ENCODE results near the gene TTC7B.
A peak's percentile ranks its signal among the peaks of the same experiment; 100 is the strongest.
"Not testable (repeated sequence)": the region's sequence is repeated elsewhere in the genome, so short reads cannot be mapped to it uniquely, and the experiment has no call there.

Gene TTC7B, protein sequence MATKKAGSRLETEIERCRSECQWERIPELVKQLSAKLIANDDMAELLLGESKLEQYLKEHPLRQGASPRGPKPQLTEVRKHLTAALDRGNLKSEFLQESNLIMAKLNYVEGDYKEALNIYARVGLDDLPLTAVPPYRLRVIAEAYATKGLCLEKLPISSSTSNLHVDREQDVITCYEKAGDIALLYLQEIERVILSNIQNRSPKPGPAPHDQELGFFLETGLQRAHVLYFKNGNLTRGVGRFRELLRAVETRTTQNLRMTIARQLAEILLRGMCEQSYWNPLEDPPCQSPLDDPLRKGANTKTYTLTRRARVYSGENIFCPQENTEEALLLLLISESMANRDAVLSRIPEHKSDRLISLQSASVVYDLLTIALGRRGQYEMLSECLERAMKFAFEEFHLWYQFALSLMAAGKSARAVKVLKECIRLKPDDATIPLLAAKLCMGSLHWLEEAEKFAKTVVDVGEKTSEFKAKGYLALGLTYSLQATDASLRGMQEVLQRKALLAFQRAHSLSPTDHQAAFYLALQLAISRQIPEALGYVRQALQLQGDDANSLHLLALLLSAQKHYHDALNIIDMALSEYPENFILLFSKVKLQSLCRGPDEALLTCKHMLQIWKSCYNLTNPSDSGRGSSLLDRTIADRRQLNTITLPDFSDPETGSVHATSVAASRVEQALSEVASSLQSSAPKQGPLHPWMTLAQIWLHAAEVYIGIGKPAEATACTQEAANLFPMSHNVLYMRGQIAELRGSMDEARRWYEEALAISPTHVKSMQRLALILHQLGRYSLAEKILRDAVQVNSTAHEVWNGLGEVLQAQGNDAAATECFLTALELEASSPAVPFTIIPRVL

DNA sequence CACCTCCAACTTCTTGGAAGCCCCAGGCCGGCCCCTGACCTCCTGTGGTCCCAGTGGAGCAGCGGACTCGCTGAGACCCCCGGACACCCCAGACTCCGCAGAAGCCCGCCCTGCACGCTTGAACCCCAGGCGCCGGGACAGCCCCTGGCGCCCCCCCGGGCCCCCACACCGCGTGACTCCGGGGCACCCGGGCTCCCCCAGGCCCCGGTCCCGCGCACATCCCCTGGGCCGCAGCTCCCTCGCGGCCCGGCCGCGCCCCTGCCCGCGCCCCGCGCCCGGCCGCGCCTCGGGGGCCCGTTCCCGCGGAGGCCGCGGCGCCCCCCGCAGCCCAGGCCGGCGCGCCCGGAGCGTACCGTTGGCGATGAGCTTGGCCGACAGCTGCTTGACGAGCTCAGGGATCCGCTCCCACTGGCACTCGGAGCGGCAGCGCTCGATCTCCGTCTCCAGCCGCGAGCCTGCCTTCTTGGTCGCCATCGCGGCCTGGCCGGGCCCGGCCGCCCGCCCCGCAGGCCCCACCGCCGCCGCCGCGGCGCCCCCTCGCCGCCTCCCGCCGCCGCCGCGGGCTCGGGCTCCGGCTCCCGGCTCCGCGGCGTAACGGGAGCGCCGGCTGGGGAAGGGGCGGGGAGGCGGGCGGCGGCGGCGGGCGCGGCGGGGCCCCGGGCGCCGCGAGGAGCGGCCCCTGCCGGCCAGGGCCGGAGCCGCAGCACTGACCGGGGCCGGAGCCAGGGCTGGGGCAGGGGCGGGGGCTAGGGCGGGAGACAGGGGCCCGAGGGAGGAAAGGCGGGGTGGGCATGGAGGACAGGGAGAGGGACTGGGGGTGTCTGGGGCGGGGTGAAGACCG, at the start of gene TTC7B:
TTC7B (minus strand) TSS at position 609 of the 841 bp plus-strand sequence; CDS start at position 474, 135 bp downstream.
- DNase-seq, result peak; percentile 69 to 75 (median 75)

DNA sequence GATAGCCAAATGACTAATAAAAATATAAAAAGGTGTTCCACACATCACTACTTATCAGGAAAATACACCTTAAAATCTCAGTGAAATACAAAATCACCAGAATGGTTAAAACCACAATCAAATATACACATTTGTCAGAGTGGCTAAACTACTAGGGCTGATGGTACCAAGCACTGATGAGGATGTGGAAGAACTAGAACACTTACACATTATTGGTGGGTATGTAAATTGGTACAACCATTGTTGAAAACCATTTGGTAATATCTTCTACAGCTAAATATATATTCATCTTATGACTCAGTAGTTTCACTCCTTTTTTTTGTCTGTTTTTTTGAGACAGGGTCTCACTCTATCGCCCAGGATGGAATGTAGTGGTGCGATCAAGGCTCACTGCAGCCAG, 48.5 kb upstream of the TTC7B start:
- no peak for DNase-seq

DNA sequence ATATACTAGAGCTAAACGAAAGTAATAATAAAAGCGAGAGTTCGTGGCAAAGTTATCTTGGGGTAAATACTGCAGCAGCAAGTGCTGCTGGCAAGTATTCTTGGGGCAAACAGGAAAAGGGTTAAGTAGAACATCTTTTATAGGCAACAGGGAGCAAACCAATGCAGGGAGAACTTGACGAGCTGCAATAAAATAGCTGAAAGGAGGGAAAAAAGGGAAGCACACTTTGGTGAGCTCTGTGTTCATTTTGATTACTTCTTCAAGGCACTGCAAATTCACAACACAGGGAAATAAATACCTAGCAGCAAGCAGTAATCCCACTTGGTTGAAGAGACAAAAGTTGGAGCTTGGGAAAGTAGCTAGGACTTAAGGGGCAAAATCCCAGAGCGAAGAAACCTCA, 42.3 kb upstream of the TTC7B start:
- DNase-seq, result no peak

DNA sequence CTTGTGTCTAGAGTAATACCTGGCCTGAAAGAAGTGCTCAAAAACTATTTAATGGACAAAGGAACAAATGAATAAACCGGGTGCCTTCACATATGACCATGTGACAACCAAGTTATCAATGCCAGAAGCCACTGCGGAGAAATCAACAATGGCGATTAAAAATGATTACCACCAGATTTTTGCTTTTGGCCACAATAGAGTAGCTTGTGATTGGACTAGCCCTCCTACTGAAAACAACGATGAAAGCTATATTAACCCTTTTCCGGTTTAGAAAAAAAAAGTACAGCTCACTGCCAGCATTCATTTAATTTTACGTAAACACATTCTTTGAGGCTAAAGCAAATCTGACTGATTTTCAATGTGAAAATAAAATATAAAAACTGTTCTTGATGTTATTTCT, 41.6 kb upstream of the TTC7B start:
- DNase-seq, result no peak

DNA sequence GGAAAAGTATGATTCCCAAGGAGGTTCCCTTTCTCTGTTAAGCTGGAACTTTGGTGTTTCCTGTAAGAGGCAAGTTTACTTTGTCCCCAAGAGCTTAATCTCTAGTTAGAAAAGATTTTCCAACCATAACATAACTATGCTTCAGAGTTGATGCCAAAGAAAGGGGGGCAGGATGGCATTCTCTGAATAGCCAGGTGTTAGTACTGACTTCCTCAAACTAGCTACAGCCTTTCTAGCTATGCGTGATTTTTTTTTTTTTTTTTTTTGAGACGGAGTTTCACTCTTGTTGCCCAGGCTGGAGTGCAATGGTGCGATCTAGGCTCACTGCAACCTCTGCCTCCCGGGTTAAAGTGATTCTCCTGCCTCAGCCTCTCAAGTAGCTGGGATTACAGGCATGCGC, 39.9 kb upstream of the TTC7B start:
- DNase-seq, result not testable (repeated sequence)

DNA sequence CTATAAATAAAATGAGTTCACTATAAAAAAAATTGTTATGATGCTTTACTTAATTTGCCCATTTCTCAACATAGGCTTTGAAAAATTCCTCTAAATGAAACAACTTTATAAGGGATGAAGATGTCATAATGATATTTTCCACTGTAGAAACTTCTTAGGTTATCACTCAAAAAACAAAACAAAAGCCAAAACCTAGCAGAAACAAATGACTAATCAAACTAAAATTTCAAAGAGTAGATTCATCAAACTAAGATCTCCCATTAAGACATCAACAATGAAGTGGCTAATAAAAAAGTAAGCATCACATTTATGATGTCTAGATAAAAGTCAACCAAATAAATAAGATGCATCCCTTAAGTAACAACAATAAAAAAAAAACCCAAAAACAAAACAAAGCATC, 36.9 kb upstream of the TTC7B start:
- no peak for DNase-seq

DNA sequence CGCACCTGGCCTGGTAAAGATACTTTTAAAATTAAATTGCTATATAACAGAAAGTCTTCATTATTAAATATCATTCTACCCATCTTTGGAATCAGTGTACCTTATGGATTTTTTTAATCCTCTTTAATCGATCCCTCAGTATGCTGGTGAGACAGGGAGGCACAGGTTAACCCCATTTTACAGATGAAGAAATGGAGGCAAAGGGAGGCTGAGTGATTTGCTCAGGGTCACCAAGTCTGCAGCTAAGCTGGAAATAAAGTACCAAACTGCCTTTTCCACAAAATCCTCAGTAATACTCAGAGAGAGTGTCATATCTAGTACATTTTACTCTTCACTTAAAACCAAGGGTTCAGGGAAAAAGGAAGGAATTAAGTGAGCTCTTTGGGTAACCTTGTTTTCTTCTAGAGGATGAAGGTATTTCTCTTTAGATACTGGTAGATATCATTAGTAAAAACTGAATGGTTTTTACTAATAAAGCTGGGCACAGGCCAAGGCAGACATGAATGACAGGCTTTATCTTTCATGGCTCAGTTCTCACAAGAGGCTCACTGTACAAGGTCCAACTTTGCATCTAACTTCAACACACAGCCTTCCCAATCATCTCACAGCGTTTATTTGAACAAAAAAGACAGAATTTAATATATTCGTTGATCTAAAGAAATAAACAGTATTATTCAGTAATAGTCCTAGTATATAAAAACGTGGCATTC, 35.3 kb upstream of the TTC7B start:
- no peak for DNase-seq

DNA sequence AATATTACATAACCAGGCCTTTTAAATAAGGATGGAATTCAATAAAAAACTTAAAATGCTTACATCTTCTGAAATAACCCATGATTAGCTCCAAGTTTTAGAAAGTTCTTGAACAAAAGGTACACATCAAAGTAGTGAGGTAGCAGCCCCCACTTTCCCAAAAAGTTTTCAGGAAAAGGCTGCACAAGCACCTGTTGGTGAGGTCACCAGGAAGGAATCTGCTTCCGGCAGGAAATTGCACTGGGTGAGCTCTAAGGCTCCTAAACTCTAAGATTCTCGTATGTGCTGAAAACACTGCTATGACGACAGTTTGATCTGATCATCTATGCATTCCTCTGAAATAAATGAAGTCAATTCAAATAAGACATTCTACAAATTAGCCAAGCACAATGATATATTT, 34.3 kb upstream of the TTC7B start:
- no peak for DNase-seq

DNA sequence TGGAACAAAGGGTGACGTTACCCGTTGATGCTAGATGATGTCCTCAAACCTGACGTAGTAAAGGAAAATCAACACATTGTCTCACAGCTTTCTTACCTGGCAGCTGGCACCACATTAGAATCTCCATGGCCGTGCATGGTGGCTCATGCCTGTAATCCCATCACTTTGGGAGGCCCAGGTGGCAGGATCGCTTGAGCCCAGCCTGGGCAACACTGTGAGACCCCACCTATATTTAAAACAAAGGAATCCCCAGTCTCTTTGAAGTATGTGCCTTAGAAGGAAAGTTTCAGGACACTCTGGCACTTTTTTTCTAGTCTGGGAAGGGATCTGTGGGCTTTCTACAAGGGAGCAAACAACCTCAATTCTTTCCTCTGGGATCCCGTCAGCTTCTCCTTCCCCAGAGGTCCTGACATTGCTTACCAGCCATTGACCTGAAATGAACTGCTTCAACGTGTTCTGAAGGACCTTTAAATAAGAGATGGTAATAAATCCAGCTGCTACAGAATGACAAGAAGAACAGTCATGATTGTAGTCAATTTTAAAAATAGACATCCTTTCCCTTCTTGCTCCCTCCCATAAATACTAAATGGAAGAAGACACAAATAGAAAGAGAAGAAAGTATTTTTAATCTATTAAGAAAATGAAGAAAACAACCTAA, 33.7 kb upstream of the TTC7B start:
- peak in 1 of 3 experiments; percentile 10 for DNase-seq

DNA sequence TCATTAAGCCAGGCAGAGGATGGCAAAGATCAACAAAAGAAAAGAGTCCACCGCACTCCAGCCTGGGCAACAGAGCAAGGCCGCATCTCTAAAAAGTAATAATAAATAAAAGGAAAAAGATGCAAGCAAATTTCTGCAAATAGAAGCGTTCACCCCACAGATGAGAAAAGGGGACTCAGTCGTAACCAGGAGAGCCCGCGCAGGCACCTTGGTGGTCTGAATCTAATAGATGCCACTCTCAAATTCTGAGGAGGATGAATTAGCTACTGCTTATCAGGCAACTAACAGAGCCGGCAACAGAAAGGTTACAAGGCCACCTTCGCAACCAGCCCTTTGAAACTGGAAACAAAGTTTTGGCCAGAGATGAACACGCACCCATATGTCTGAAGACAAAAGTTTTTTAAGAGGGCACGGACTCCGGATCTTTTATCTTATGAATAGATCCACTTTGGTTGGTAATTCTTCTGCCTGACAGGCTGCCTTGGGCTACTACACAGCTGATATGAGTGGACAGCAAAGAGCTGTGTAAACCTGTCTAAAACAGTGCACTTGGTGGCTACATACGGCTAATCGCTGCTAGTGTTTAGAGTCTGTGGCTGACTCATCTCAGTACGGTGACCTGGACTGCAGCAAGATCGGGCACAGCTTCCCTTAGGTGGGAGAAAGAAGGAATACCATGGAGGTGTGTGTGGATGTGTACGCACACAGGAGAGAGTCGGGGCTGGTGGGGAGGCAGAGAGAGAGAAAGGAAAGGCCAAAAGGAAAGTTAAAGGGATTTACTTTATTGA, 32.9 kb upstream of the TTC7B start:
- no peak for DNase-seq

DNA sequence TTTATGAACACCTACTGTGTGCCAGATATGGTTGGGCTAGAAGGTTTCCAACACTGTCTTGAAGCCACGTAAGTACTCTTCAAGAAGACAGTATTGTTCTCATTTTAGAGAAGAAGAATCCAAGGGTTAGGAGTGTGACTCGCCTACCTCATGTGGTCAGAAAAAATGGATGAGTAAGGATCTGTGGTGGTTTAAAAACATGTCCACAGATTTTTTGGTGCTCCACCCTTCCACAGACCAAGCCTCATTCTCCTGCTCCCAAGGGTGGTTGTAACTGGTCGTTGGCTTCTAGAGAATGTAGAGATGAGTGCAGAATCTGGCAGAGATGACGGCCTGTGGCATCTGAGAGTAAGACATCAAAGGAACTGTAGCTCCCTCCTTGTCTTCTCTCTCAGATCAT, 30.3 kb upstream of the TTC7B start:
- no peak for DNase-seq

DNA sequence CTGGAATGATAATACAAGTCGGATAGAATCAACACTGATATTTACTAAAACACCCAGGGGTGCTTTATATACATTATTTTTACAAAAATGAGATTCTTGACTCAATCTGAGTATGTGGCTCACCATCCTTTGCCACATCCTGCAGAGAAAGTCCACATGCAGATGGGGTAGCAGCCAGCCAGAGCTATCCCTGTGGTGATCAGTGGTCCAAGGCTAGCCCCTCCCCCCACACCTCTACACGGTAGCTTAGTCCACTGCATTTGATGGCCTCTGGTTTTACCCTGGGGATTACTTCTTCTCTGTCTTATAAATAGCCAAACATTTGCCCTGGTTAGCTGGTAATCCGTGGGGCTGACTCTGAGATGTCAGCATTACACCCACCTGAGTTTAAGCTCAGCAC, 28.1 kb upstream of the TTC7B start:
- DNase-seq, result no peak

DNA sequence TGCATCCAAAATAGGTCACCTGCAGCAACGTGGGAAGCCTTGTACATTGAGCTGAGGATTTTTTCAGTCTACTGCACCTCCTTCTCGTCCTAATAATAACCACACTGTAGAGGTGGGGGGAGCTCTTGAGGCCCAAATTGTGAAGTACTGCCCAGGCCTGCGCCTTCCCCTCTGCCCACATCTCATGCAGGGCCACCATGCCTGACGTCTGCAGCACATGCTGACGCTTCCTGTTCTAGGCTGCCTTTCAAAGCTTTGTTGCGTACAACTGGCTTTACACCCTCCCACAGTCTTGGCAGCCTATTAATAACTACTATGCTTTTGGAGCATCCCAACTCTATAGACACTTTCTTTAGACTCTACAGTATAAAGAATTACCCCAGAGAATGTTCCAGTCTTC, 26.5 kb upstream of the TTC7B start:
- DNase-seq, result no peak

DNA sequence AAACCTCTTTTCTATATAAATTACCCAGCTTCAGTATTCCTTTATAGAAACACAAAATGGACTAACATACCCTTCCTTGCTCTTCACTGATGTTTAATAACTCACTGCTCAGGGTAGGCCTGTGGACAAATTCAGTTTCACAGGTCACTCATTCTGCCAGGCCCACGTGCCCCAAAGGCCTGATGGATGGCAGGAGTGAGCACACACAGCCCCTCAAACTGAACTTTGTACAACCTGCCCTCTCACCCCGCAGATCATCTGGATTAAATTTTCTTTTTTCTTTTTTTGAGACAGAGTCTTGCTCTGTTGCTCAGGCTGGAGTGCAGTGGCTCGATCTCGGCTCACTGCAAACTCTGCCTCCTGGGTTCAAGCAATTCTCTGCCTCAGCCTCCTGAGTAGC, 24.4 kb upstream of the TTC7B start:
- DNase-seq, result not testable (repeated sequence)

DNA sequence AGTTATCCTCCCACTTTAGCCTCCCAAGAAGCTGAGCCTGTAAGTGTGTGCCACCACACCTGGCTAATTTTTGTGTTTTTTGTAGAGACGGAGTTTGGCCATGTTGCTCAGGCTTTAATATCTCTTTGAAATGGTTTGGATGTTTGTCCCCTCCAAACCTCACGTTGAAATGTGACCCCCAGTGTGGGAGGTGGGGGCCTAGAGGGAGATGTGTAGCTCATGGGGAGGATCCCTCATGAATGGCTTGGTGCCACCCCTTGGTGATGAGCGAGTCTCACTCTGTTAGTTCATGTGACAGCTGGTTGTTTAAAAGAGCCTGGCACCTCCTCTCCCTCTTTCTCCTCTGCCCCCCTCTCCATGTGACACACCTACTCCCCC, 23.6 kb upstream of the TTC7B start:
- no peak for DNase-seq

DNA sequence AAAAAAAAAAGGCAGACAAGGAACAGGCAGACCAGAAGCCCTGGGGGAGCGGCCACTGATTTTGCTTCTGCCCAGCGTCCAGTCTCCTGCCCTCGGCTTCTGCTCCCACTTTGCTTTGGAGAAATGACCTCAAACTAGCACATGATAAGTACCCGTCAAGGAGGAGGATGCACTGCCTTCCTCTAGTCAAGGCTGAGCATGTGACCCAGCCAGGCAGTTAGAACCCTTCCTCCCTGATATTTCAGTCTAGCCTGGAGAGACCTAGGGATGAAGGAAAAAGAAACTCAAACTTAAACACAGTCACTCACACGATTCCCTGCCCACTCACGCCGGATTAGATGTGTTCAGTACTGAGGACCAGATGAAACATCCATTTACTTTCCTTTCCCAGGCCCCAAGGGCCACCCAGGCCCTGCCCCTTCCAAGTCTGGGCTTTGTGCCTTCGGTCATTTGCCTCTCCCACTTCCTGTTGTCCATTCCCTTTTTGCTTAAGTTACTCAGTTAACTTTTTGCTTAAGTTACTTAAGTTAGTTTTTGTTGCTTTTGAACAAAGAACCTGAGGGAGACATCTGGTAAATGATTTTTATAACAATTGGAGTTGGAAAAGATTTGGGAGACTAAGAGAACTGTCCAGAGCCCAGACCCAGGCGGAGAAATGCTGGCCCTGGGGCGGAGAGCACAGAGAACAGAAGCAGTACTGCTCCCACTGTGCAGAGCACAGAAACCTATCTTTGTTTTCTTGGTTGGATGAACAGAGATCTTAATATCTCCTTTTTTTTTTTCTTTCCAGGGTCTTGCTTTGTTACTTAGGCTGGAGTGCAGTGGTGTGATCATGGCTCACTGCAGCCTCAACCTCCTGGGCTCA, 23.0 kb upstream of the TTC7B start:
- no peak for DNase-seq

DNA sequence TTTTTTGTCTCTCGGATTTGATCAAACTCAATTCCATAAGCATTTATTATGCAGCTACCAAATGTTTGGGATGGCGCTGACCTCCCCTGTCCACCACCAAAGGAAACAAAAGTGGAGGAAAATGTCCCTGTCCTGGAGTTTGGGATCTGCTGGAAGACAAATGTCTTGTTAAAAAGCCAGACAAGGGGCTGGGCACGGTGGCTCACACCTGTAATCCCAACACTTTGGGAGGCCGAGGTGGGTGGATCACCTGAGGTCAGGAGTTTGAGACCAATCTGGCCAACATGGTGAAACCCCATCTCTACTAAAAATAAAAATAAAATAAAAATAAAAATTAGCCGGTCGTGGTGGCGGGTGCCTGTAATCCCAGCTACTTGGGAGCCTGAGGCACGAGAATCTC, 22.3 kb upstream of the TTC7B start:
- DNase-seq, result not testable (repeated sequence)

DNA sequence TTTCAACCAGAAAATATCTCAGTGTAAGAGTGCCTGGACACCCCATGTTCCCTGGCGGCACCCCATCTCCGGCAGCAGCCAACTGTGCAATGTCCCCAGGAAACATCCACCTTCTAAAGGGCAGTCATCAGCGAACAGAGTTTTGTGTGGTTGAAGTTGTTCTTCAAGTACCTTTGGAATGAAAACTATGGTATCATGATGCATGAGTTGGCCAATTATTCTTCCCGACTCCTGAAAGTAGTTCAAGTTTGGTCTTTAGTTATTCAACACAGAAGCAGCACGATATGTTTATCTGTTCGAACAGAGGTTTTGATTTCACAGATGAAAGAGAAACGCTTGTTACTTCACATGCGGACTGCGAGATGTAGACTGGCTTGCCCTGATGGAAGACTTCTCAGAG, 21.1 kb upstream of the TTC7B start:
- no peak for DNase-seq

DNA sequence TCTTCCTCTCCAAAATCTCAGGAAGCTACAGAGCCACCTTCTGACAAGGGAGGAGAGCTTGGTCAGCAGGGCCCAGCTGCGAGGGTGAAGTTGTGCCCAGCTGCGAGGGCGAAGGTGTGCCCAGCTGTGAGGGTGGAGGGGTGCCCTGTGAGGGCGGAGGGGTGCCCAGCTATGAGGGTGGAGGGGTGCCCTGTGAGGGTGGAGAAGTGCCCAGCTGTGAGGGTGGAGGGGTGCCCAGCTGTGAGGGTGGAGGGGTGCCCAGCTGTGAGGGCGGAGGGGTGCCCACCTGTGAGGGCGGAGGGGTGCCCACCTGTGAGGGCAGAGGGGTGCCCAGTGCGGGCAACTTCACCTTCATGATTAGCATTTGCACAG, 20.4 kb upstream of the TTC7B start:
- DNase-seq, result no peak

DNA sequence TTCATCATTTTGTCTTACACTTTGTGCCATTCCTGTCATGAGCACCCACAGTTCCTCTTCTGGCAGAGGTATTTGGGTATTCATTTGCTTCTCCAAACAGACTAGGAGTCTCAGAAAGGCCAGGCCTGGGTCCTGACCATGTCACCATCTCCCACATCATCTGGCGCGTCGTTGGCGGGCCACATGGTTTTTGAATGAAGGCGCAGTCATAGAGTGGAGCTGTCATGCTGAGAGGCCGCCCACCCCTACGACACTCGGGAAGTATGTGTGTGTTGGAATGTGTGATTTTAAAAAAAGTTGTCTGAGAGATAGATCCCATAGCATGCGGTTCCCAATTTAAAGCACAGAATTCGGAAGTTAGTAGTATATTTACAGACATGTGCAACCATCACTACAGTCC, 15.6 kb upstream of the TTC7B start:
- DNase-seq, result no peak
